ENCODE data around the gene SEPTIN2.
A peak's percentile ranks its signal among the peaks of the same experiment; 100 is the strongest.

Gene SEPTIN2

GRCh38 chr2:241308832-241309500 is 6.8 kb upstream of the SEPTIN2 start:
- no peak overlapping the region for H3K4me3 ChIP-seq (ENCODE audit: low read depth, low read length)
- no peak for TF ChIP-seq CTCF (IDR thresholded peaks at IDR 0.05; ENCODE audit: borderline replicate concordance, insufficient read depth, low read depth, low read length)

- TF ChIP-seq CTCF (IDR thresholded peaks at IDR 0.05; ENCODE audit: borderline replicate concordance, insufficient read depth, low read depth, low read length) = no peak
- no peak overlapping the region for H3K4me3 ChIP-seq (ENCODE audit: low read depth, low read length)
Measured at GRCh38 chr2:241309684-241310117, 6.0 kb upstream of the SEPTIN2 start.

GRCh38 chr2:241310917-241311566 is 4.7 kb upstream of the SEPTIN2 start:
- H3K4me3 ChIP-seq (ENCODE audit: low read depth, low read length) = no peak overlapping the region
- TF ChIP-seq CTCF (IDR thresholded peaks at IDR 0.05; ENCODE audit: borderline replicate concordance, insufficient read depth, low read depth, low read length) = no peak

- H3K4me3 ChIP-seq (ENCODE audit: low read depth, low read length) = no peak overlapping the region
- TF ChIP-seq CTCF (IDR thresholded peaks at IDR 0.05; ENCODE audit: borderline replicate concordance, insufficient read depth, low read depth, low read length) = no peak
Measured at GRCh38 chr2:241312082-241312481, 3.6 kb upstream of the SEPTIN2 start.

- H3K4me3 ChIP-seq (ENCODE audit: low read depth, low read length) = no peak overlapping the region
- TF ChIP-seq CTCF (IDR thresholded peaks at IDR 0.05; ENCODE audit: borderline replicate concordance, insufficient read depth, low read depth, low read length) = no peak
Measured at GRCh38 chr2:241313543-241314095, 2.1 kb upstream of the SEPTIN2 start.

- H3K4me3 ChIP-seq (ENCODE audit: low read depth, low read length) = peak overlapping the region; percentile 62
- TF ChIP-seq CTCF (IDR thresholded peaks at IDR 0.05; ENCODE audit: borderline replicate concordance, insufficient read depth, low read depth, low read length) = no peak
Measured at GRCh38 chr2:241314226-241315092, 1.3 kb upstream of the SEPTIN2 start.
